ENCODE measurements around the gene ELOVL2.

DNA sequence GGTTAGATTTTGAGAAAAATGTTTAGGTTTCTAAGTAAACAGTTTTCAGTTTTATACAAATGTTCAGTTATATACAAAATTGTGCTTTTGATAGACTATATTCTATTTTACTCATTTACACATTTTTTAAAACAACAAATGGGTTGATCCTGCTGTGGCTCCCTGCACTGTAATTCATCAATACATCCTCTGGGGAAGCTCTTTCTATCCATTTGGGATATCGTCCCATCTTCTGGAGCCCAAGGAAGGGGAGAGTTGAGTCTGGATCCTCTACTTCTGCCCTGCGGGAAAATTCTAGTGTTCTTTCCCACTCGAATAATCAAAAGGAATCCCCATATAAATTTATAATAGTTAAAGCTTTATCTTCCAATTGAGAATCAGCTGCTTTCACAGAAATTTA is 82.3 kb downstream of the ELOVL2 start:
- TF ChIP-seq, protein P1, sequence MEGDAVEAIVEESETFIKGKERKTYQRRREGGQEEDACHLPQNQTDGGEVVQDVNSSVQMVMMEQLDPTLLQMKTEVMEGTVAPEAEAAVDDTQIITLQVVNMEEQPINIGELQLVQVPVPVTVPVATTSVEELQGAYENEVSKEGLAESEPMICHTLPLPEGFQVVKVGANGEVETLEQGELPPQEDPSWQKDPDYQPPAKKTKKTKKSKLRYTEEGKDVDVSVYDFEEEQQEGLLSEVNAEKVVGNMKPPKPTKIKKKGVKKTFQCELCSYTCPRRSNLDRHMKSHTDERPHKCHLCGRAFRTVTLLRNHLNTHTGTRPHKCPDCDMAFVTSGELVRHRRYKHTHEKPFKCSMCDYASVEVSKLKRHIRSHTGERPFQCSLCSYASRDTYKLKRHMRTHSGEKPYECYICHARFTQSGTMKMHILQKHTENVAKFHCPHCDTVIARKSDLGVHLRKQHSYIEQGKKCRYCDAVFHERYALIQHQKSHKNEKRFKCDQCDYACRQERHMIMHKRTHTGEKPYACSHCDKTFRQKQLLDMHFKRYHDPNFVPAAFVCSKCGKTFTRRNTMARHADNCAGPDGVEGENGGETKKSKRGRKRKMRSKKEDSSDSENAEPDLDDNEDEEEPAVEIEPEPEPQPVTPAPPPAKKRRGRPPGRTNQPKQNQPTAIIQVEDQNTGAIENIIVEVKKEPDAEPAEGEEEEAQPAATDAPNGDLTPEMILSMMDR (IDR thresholded peaks at IDR 0.05; ENCODE audit: insufficient read depth, low read length, poor library complexity, severe bottlenecking) = no peak
- no peak for TF ChIP-seq EZH2phosphoT487 (conservative IDR thresholded peaks at IDR 0.05; ENCODE audit: low read length)

Data from SU-DHL-6 (cell line).